HepG2 (cell line): ENCODE measurements around the gene KCNIP3.

ENCODE experiments used
- ARID3A ChIP-seq: IDR thresholded peaks from 2 replicates; pipeline ENCODE4 v1.6.1; 2012; ENCODE audit warnings: low read depth, low read length, improper control_type of control experiment
- BRF2 ChIP-seq: sonication (generic); formaldehyde crosslinking; IDR thresholded peaks from 2 replicates; pipeline ENCODE4 v1.8.1; 2022; ENCODE audit warnings: mild to moderate bottlenecking, missing genetic modification reagents
- CTCF ChIP-seq: sonication (generic); formaldehyde crosslinking; IDR thresholded peaks from 2 replicates; pipeline ENCODE4 v1.5.0; 2020; ENCODE audit warnings: mild to moderate bottlenecking, missing genetic modification reagents, moderate library complexity
- DZIP1 ChIP-seq: sonication (generic); formaldehyde crosslinking; IDR thresholded peaks from 2 replicates; pipeline ENCODE4 v1.5.0; 2020; ENCODE audit warnings: mild to moderate bottlenecking, missing genetic modification reagents
- EEA1 ChIP-seq: sonication (generic); formaldehyde crosslinking; IDR thresholded peaks from 2 replicates; pipeline ENCODE4 v1.5.1; 2020; ENCODE audit warnings: mild to moderate bottlenecking, missing genetic modification reagents, borderline replicate concordance
- KLF9 ChIP-seq: IDR thresholded peaks from 2 replicates; pipeline ENCODE4 v1.6.1; 2016; ENCODE audit warnings: low read depth
- PCBP1 ChIP-seq: fragments of 200-400 bp; formaldehyde crosslinking; IDR thresholded peaks from 2 replicates; pipeline ENCODE4 v1.6.1; 2017; ENCODE audit warnings: mild to moderate bottlenecking, low read depth, low read length, borderline replicate concordance
- POLR2AphosphoS5 ChIP-seq: IDR thresholded peaks from 2 replicates; pipeline ENCODE4 v1.6.1; 2012; ENCODE audit warnings: low read depth, low read length
- TAF1 ChIP-seq: sonication (generic); formaldehyde crosslinking; IDR thresholded peaks from 2 replicates; pipeline ENCODE4 v1.4.0; 2020; ENCODE audit warnings: missing genetic modification reagents
- TCF12 ChIP-seq, 2 experiments: fragments of 450-650 bp in 1 of 2; sonication (generic) in 1 of 2; formaldehyde crosslinking in 1 of 2; IDR thresholded peaks; 2 replicates each; pipeline versions ENCODE4 v1.6.1 to v1.8.0; 2017 to 2022; ENCODE audit warnings: antibody characterized with exemption in 1 of 2, mild to moderate bottlenecking in 1 of 2, missing genetic modification reagents in 1 of 2, moderate library complexity in 1 of 2
- THAP8 ChIP-seq: sonication (generic); formaldehyde crosslinking; IDR thresholded peaks from 2 replicates; pipeline ENCODE4 v1.5.1; 2020; ENCODE audit warnings: missing genetic modification reagents, mild to moderate bottlenecking, borderline replicate concordance
- ZNF230 ChIP-seq: sonication (generic); formaldehyde crosslinking; IDR thresholded peaks from 2 replicates; pipeline ENCODE4 v1.4.0; 2020; ENCODE audit warnings: mild to moderate bottlenecking, missing genetic modification reagents
- ZNF318 ChIP-seq: sonication (generic); formaldehyde crosslinking; IDR thresholded peaks from 2 replicates; pipeline ENCODE4 v1.4.0; 2020; ENCODE audit warnings: mild to moderate bottlenecking, missing genetic modification reagents

GRCh38 chr2:95392730-95393455 is 95.7 kb downstream of the KCNIP3 start:
- TF ChIP-seq CTCF (CRISPR knock-in tag) (peak; percentile 47), PCBP1 (no peak), ZNF318 (CRISPR knock-in tag) (no peak), TCF12 (IDR thresholded peaks at IDR 0.05) (no peak), TCF12 (CRISPR knock-in tag; IDR thresholded peaks at IDR 0.05) (no peak), POLR2AphosphoS5 (no peak), THAP8 (CRISPR knock-in tag) (no peak), TAF1 (no peak), ARID3A (no peak), DZIP1 (CRISPR knock-in tag) (no peak), KLF9 (no peak), ZNF230 (CRISPR knock-in tag) (no peak), BRF2 (CRISPR knock-in tag) (no peak), EEA1 (CRISPR knock-in tag) (0 out of 2 replicates have a peak, but pooled peaks have one; percentile 39)
